ENCODE measurements around the gene TCEA2.

GRCh38 chr20:64072498-64073063 lies 9.6 kb downstream of the TCEA2 start:
- TF ChIP-seq GATA2 (IDR thresholded peaks at IDR 0.05; ENCODE audit: low read depth, low read length) (no peak), GATA3 (IDR thresholded peaks at IDR 0.05; ENCODE audit: low read depth, low read length) (no peak)
